KBM-7 (cell line): Measurements from ENCODE around the gene DOK7.

ENCODE experiments used
- DNase-seq: peaks from one replicate; pipeline ENCODE4 v3.0.0-alpha.2; 2015
- in situ Hi-C: fragments of 300-500 bp; cut with MboI; formaldehyde crosslinking; loops from 2 replicates; pipeline ENCODE4 v1.14.3; 2020; ENCODE audit warnings: low sequenced_read_pairs, low pct_unique_long_range_greater_than_20kb, mixed read lengths

Gene DOK7

GRCh38 chr4:3512719-3513118 lies 49.6 kb downstream of the DOK7 start:
- in situ Hi-C loops, result no loop called here
- DNase-seq, result no peak

- in situ Hi-C loops, result no loop called here
These were observed 50.7 kb downstream of the DOK7 start for GRCh38 chr4:3513807-3514206.

GRCh38 chr4:3514221-3514780 lies 51.2 kb downstream of the DOK7 start:
- in situ Hi-C loops, result no loop called here
- DNase-seq, result no peak

More at GRCh38 chr4:3513807-3514206, 50.7 kb downstream of the DOK7 start:
- DNase-seq, result no peak

GRCh38 chr4:3514806-3515501 lies 51.8 kb downstream of the DOK7 start:
- in situ Hi-C loops, result no loop called here
- DNase-seq, result no peak

- no peak for DNase-seq
These were observed 52.5 kb downstream of the DOK7 start for GRCh38 chr4:3515646-3516045.

GRCh38 chr4:3516061-3516835 lies 53.1 kb downstream of the DOK7 start:
- in situ Hi-C loops, result no loop called here

More at GRCh38 chr4:3515646-3516045, 52.5 kb downstream of the DOK7 start:
- in situ Hi-C loops, result no loop called here

GRCh38 chr4:3516836-3517730 lies 54.0 kb downstream of the DOK7 start:
- in situ Hi-C loops, result no loop called here
- DNase-seq, result no peak

More at GRCh38 chr4:3516061-3516835, 53.1 kb downstream of the DOK7 start:
- no peak for DNase-seq

GRCh38 chr4:3517731-3518510 lies 54.8 kb downstream of the DOK7 start:
- in situ Hi-C loops, result no loop called here
- no peak for DNase-seq

GRCh38 chr4:3518511-3518880 lies 55.4 kb downstream of the DOK7 start:
- in situ Hi-C loops, result no loop called here
- no peak for DNase-seq

- DNase-seq, result no peak
- in situ Hi-C loops, result no loop called here
These were observed 55.8 kb downstream of the DOK7 start for GRCh38 chr4:3518941-3519340.

GRCh38 chr4:3519468-3520264 lies 56.6 kb downstream of the DOK7 start:
- DNase-seq, result no peak
- in situ Hi-C loops, result no loop called here

GRCh38 chr4:3520276-3520675 lies 57.2 kb downstream of the DOK7 start:
- no peak for DNase-seq
- in situ Hi-C loops, result no loop called here

GRCh38 chr4:3520796-3521600 lies 57.9 kb downstream of the DOK7 start:
- in situ Hi-C loops, result no loop called here
- no peak for DNase-seq

GRCh38 chr4:3521621-3522325 lies 58.7 kb downstream of the DOK7 start:
- no peak for DNase-seq
- in situ Hi-C loops, result no loop called here

GRCh38 chr4:3522326-3522640 lies 59.2 kb downstream of the DOK7 start:
- in situ Hi-C loops, result no loop called here
- no peak for DNase-seq

- in situ Hi-C loops, result no loop called here
- no peak for DNase-seq
These were observed 59.5 kb downstream of the DOK7 start for GRCh38 chr4:3522651-3523050.

GRCh38 chr4:3523146-3523627 lies 60.1 kb downstream of the DOK7 start:
- in situ Hi-C loops, result no loop called here
- no peak for DNase-seq
